ENCODE measurements around the gene ADAM23. TPM values are rescaled to one million over a fixed set of nuclear protein-coding genes. Genes with fewer than 3 reads are reported as not detected.
A peak's percentile ranks its signal among the peaks of the same experiment; 100 is the strongest.

Gene ADAM23
- total RNA-seq, 1 experiment from 2014 or later, result 24.6 TPM

- TF ChIP-seq CREM (CRISPR knock-in tag; IDR thresholded peaks at IDR 0.05), result no peak
These were observed 88.7 kb downstream of the ADAM23 start (continued) for GRCh38 chr2:206531996-206532543.

- ChIA-PET CTCF (no interaction called here), POLR2A (no interaction called here)
- Mint-ChIP-seq H3K9me3 (no peaks in the 10 kb centered on the region), H3K4me3 (no peak overlapping the region), H3K27ac (no peak overlapping the region), H3K27me3 (ENCODE audit: low read depth) (no peaks in the 10 kb centered on the region), H3K4me1 (peaks cover 20% of the 10 kb centered on the region), H3K36me3 (no peaks in the 10 kb centered on the region)
- DNase-seq (ENCODE audit: low spot score), result no peak
- no peak for ATAC-seq
- TF ChIP-seq CREB1 (CRISPR knock-in tag; IDR thresholded peaks at IDR 0.05) (no peak), RORB (CRISPR knock-in tag; IDR thresholded peaks at IDR 0.05) (no peak), FOXK1 (CRISPR knock-in tag; IDR thresholded peaks at IDR 0.05) (no peak), ZNF232 (CRISPR knock-in tag; IDR thresholded peaks at IDR 0.05) (no peak)
These were observed 90.6 kb downstream of the ADAM23 start for GRCh38 chr2:206533977-206534376.

- DNase-seq (ENCODE audit: low spot score) (no peak), ATAC-seq (no peak)
- no peak overlapping the region for H3K27ac Mint-ChIP-seq
- ChIA-PET CTCF (no interaction called here), POLR2A (no interaction called here)
- H3K27me3 Mint-ChIP-seq (ENCODE audit: low read depth), result no peaks in the 10 kb centered on the region
- no peaks in the 10 kb centered on the region for H3K9me3 Mint-ChIP-seq
- peaks cover 16% of the 10 kb centered on the region for H3K4me1 Mint-ChIP-seq
- no peak overlapping the region for H3K4me3 Mint-ChIP-seq
- no peaks in the 10 kb centered on the region for H3K36me3 Mint-ChIP-seq
- no peak for TF ChIP-seq ZMAT4 (CRISPR knock-in tag; IDR thresholded peaks at IDR 0.05)
- TF ChIP-seq TP53 (CRISPR knock-in tag; IDR thresholded peaks at IDR 0.05), result no peak
- TF ChIP-seq MYBL2 (CRISPR knock-in tag; IDR thresholded peaks at IDR 0.05), result no peak
- no peak for TF ChIP-seq KAT7 (CRISPR knock-in tag; IDR thresholded peaks at IDR 0.05; ENCODE audit: borderline replicate concordance)
- TF ChIP-seq USF2 (CRISPR knock-in tag; IDR thresholded peaks at IDR 0.05), result no peak
These were observed 92.1 kb downstream of the ADAM23 start for GRCh38 chr2:206535260-206535986.

GRCh38 chr2:206540757-206541156, 97.4 kb downstream of the ADAM23 start:
- Mint-ChIP-seq H3K9me3 (0 out of 2 replicates have a peak, but pooled peaks cover 4% of the 10 kb centered on the region), H3K27ac (no peak overlapping the region), H3K4me3 (no peak overlapping the region), H3K27me3 (ENCODE audit: low read depth) (no peaks in the 10 kb centered on the region), H3K4me1 (no peaks in the 10 kb centered on the region), H3K36me3 (peaks cover 5% of the 10 kb centered on the region)
- DNase-seq (ENCODE audit: low spot score), result no peak
- no peak for TF ChIP-seq ZMAT4 (CRISPR knock-in tag; IDR thresholded peaks at IDR 0.05)
- peak; percentile 99 for TF ChIP-seq HMGA2 (CRISPR knock-in tag; IDR thresholded peaks at IDR 0.05)
- POLR2A ChIA-PET, result no interaction called here
- no peak for ATAC-seq
- CTCF ChIA-PET, result no interaction called here

GRCh38 chr2:206543073-206543472, 99.7 kb downstream of the ADAM23 start:
- peaks cover 5% of the 10 kb centered on the region for H3K36me3 Mint-ChIP-seq
- CTCF ChIA-PET, result no interaction called here
- H3K27me3 Mint-ChIP-seq (ENCODE audit: low read depth), result no peaks in the 10 kb centered on the region
- no peak for ATAC-seq
- H3K4me1 Mint-ChIP-seq, result no peaks in the 10 kb centered on the region
- no peak overlapping the region for H3K27ac Mint-ChIP-seq
- H3K4me3 Mint-ChIP-seq, result no peak overlapping the region
- TF ChIP-seq ZNF263 (CRISPR knock-in tag; IDR thresholded peaks at IDR 0.05; ENCODE audit: low read depth) (no peak), ZNF121 (CRISPR knock-in tag; IDR thresholded peaks at IDR 0.05) (no peak), MYBL2 (CRISPR knock-in tag; IDR thresholded peaks at IDR 0.05) (no peak), FOXJ3 (CRISPR knock-in tag; IDR thresholded peaks at IDR 0.05; ENCODE audit: borderline replicate concordance) (no peak), ZNF425 (CRISPR knock-in tag; conservative IDR thresholded peaks at IDR 0.05) (no peak), ZNF512 (CRISPR knock-in tag; IDR thresholded peaks at IDR 0.05; ENCODE audit: borderline replicate concordance) (no peak), HMGXB4 (CRISPR knock-in tag; IDR thresholded peaks at IDR 0.05) (no peak)
- POLR2A ChIA-PET, result no interaction called here
- 0 out of 2 replicates have a peak, but pooled peaks cover 4% of the 10 kb centered on the region for H3K9me3 Mint-ChIP-seq
- DNase-seq (ENCODE audit: low spot score), result no peak

Measured in WTC11 (cell line).